HepG2 (cell line): Measurements from ENCODE around the gene IFT172. TPM values are rescaled to one million over a fixed set of nuclear protein-coding genes. Genes with fewer than 3 reads are reported as not detected.

Experiments
- ATAC-seq: fragments of 200-7000 bp; cut with Tn5 transposase; 3 replicates; pipeline ENCODE4 v1.9.1; 2020; ENCODE audit warnings: mild to moderate bottlenecking, moderate library complexity
- BruUV-seq: library from RNA; stranded (reverse); fragments of 400-500 nt; replicated peaks from 2 replicates; lab custom pipeline; 2021; lab: Mats Ljungman, UMichigan
- CTCF ChIA-PET: fragments of 300-600 bp; formaldehyde crosslinking; extraction: SDS; loops from one replicate; lab custom pipeline; 2021; ENCODE audit warnings: low total read pairs, inconsistent platforms, low intra/inter-chr PET ratio; lab: Yijun Ruan, JAX
- POLR2A ChIA-PET: fragments of 350-600 bp; sonication (Branson Sonifier 250); formaldehyde crosslinking; loops from one replicate; lab custom pipeline; 2020; ENCODE audit warnings: antibody characterized with exemption, inconsistent platforms; lab: Yijun Ruan, JAX
- DNase-seq: peaks from one replicate; pipeline ENCODE4 v3.0.0-alpha.2; 2015; ENCODE audit warnings: low spot score
- FAIRE-seq: peaks from 3 replicates; lab custom pipeline; 2011; peaks lifted over from hg19 to GRCh38; lab: Jason Lieb, UNC
- H2AFZ ChIP-seq: one replicate; pipeline ENCODE4 v1.6.1; 2011; ENCODE audit warnings: low read length, inconsistent platforms
- H3K27ac ChIP-seq: fragments of 300-600 bp; 3 replicates; pipeline ENCODE4 v1.8.0; 2011; ENCODE audit warnings: mixed run types, mild to moderate bottlenecking, mixed read lengths, low read length, inconsistent platforms; ENCODE audit not compliant: insufficient read depth; ENCODE audit errors: extremely low read length
- H3K27me3 ChIP-seq, 2 experiments: fragments of 200-600 bp in 1 of 2; 2 replicates in 1 of 2; 3 replicates in 1 of 2; pipeline versions ENCODE4 v1.6.0 to v1.8.0; 2011; ENCODE audit warnings: low read length in 2 of 2, mild to moderate bottlenecking in 2 of 2, moderate library complexity in 2 of 2, inconsistent platforms in 1 of 2; ENCODE audit not compliant: insufficient read depth in 2 of 2, control insufficient read depth in 1 of 2
- H3K36me3 ChIP-seq, 2 experiments: fragments of 200-600 bp in 1 of 2; replicated peaks in 1 of 2; 2 replicates in 1 of 2; 3 replicates in 1 of 2; pipeline versions ENCODE4 v1.5.1 to v1.8.0; 2011; ENCODE audit warnings: low read length in 2 of 2, inconsistent platforms in 1 of 2; ENCODE audit not compliant: insufficient read depth in 2 of 2, control insufficient read depth in 1 of 2
- H3K4me1 ChIP-seq: 2 replicates; pipeline ENCODE4 v1.5.1; 2012; ENCODE audit warnings: low read length, inconsistent platforms; ENCODE audit not compliant: insufficient read depth
- H3K4me2 ChIP-seq: 2 replicates; pipeline ENCODE4 v1.6.0; 2011; ENCODE audit warnings: low read depth, low read length, inconsistent platforms
- H3K4me3 ChIP-seq, 3 experiments: fragments of 200-600 bp in 1 of 3; sonication (generic), shearing (Covaris generic) in 1 of 3; replicated peaks in 1 of 3; 2 replicates each; pipeline ENCODE4 v1.5.1; 2011 to 2016; ENCODE audit warnings: low read length in 3 of 3, inconsistent platforms in 2 of 3, low read depth in 2 of 3, mild to moderate bottlenecking in 2 of 3, control low read depth in 1 of 3, mixed read lengths in 1 of 3; ENCODE audit not compliant: insufficient read depth in 1 of 3
- H3K79me2 ChIP-seq: one replicate; pipeline ENCODE4 v1.6.1; 2011; ENCODE audit warnings: low read length, inconsistent platforms; ENCODE audit not compliant: insufficient read depth
- H3K9ac ChIP-seq: 2 replicates; pipeline ENCODE4 v1.6.0; 2011; ENCODE audit warnings: mild to moderate bottlenecking, low read depth, low read length, inconsistent platforms; ENCODE audit not compliant: insufficient read depth
- H3K9me3 ChIP-seq: 2 replicates; pipeline ENCODE4 v1.5.1; 2012; ENCODE audit warnings: mild to moderate bottlenecking, low read length
- H4K20me1 ChIP-seq: 2 replicates; pipeline ENCODE4 v1.6.0; 2011; ENCODE audit warnings: inconsistent platforms, mild to moderate bottlenecking, low read length, moderate library complexity; ENCODE audit not compliant: insufficient read depth
- AGO1 ChIP-seq: fragments of 200-400 bp; formaldehyde crosslinking; IDR thresholded peaks from 2 replicates; pipeline ENCODE4 v1.6.1; 2017; ENCODE audit warnings: mild to moderate bottlenecking, low read depth, low read length, moderate library complexity; ENCODE audit not compliant: poor library complexity, severe bottlenecking
- HDAC1 ChIP-seq: sonication (generic); formaldehyde crosslinking; IDR thresholded peaks from 2 replicates; pipeline ENCODE4 v1.5.1; 2020; ENCODE audit warnings: mild to moderate bottlenecking, missing genetic modification reagents
- NFATC3 ChIP-seq: sonication (generic); formaldehyde crosslinking; IDR thresholded peaks from 2 replicates; pipeline ENCODE4 v1.5.1; 2020; ENCODE audit warnings: mild to moderate bottlenecking, missing genetic modification reagents
- PAX8 ChIP-seq: sonication (generic); formaldehyde crosslinking; IDR thresholded peaks from 2 replicates; pipeline ENCODE4 v1.8.0; 2022; ENCODE audit warnings: mild to moderate bottlenecking, missing genetic modification reagents, borderline replicate concordance
- SNAPC2 ChIP-seq: sonication (generic); formaldehyde crosslinking; IDR thresholded peaks from 2 replicates; pipeline ENCODE4 v1.8.1; 2022; ENCODE audit warnings: mild to moderate bottlenecking, missing genetic modification reagents
- SRSF4 ChIP-seq: fragments of 200-400 bp; formaldehyde crosslinking; IDR thresholded peaks from one replicate; pipeline ENCODE4 v1.6.1; 2018; ENCODE audit warnings: mild to moderate bottlenecking, low read depth, low read length, moderate library complexity; ENCODE audit not compliant: poor library complexity, severe bottlenecking
- TARDBP ChIP-seq: sonication (generic); formaldehyde crosslinking; IDR thresholded peaks from 2 replicates; pipeline ENCODE4 v1.8.0; 2022; ENCODE audit warnings: mild to moderate bottlenecking, missing genetic modification reagents
- WGBS: methylation state at CpG from one replicate; pipeline ENCODE4 v1.1.6; 2017; ENCODE audit warnings: low lambda C conversion rate; 5-methylcytosine and 5-hydroxymethylcytosine counted together
- in situ Hi-C: cut with HindIII; loops from 2 replicates; pipeline ENCODE4 v1.10.0; 2017; ENCODE audit warnings: low pct_unique_long_range_greater_than_20kb; ENCODE audit not compliant: extremely low pct_ligation_motif_present
- intact Hi-C: fragments of 100-400 bp; cut with micrococcal nuclease; formaldehyde crosslinking; loops from one replicate; pipeline ENCODE4 v1.10.0; 2022; ENCODE audit not compliant: unreplicated experiment
- polyA plus RNA-seq, 8 experiments: library from polyadenylated mRNA; depleted of rRNA in 3 of 8; stranded (reverse) in 7 of 8; unstranded in 1 of 8; fragments of >200 nt; fragmentation: Illumina TruSeq in 4 of 8; extraction: Trizol in 4 of 8; gene quantifications; 2 replicates each; pipeline versions ENCODE4 v1.2.1 to v1.2.3, GENCODE V29; 2011 to 2016; ENCODE audit warnings: low read depth in 4 of 8, missing spikeins in 1 of 8, mixed read lengths in 1 of 8; ENCODE audit not compliant: insufficient read depth in 1 of 8
- total RNA-seq, 5 experiments: library from RNA; depleted of rRNA; stranded (reverse); fragments of >200 nt; fragmentation: Illumina TruSeq; extraction: Trizol; gene quantifications; 2 replicates each; pipeline ENCODE4 v1.2.3, GENCODE V29; 2016; ENCODE audit warnings: low read depth in 1 of 5
- TF ChIP-seq, protein P1 (sequence below): sonication (generic); formaldehyde crosslinking; IDR thresholded peaks from 2 replicates; pipeline ENCODE4 v1.4.0; 2020; ENCODE audit warnings: mild to moderate bottlenecking, missing genetic modification reagents
- TF ChIP-seq, protein P2 (sequence below): sonication (generic); formaldehyde crosslinking; IDR thresholded peaks from 2 replicates; pipeline ENCODE4 v1.5.0; 2020; ENCODE audit warnings: mild to moderate bottlenecking, missing genetic modification reagents
- TF ChIP-seq, protein P3 (sequence below): sonication (generic); formaldehyde crosslinking; conservative IDR thresholded peaks from 2 replicates; pipeline ENCODE4 v1.4.0; 2020; ENCODE audit warnings: missing genetic modification reagents
- TF ChIP-seq, protein P4 (sequence below): sonication (generic); formaldehyde crosslinking; IDR thresholded peaks from 2 replicates; pipeline ENCODE4 v1.4.0; 2020; ENCODE audit warnings: missing genetic modification reagents, borderline replicate concordance

The IFT172 gene
- total and polyA plus RNA-seq, 2 of the 13 experiments (the other 11 are each of a cell fraction or from before 2014, with no cell fraction given): 21.6 to 35.7 TPM

DNA sequence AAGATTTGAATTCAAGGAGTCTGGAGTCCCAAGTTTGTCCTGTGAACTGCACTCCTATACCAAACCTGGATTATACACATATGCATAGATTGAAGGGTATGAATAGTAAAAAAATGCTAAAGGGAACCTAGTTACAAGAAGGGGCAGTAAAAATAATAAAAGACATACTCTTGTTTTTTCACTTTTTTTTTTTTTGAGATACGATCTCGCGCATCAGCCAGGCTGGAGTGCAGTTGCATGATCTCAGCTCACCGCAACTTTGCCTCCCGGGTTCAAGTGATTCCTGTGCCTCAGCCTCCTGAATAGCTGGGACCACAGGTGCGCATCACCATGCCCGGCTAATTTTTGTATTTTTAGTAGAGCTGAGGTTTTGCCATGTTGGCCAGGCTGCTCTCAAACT, 25.1 kb downstream of the IFT172 start (continued):
- TF ChIP-seq, protein P1, sequence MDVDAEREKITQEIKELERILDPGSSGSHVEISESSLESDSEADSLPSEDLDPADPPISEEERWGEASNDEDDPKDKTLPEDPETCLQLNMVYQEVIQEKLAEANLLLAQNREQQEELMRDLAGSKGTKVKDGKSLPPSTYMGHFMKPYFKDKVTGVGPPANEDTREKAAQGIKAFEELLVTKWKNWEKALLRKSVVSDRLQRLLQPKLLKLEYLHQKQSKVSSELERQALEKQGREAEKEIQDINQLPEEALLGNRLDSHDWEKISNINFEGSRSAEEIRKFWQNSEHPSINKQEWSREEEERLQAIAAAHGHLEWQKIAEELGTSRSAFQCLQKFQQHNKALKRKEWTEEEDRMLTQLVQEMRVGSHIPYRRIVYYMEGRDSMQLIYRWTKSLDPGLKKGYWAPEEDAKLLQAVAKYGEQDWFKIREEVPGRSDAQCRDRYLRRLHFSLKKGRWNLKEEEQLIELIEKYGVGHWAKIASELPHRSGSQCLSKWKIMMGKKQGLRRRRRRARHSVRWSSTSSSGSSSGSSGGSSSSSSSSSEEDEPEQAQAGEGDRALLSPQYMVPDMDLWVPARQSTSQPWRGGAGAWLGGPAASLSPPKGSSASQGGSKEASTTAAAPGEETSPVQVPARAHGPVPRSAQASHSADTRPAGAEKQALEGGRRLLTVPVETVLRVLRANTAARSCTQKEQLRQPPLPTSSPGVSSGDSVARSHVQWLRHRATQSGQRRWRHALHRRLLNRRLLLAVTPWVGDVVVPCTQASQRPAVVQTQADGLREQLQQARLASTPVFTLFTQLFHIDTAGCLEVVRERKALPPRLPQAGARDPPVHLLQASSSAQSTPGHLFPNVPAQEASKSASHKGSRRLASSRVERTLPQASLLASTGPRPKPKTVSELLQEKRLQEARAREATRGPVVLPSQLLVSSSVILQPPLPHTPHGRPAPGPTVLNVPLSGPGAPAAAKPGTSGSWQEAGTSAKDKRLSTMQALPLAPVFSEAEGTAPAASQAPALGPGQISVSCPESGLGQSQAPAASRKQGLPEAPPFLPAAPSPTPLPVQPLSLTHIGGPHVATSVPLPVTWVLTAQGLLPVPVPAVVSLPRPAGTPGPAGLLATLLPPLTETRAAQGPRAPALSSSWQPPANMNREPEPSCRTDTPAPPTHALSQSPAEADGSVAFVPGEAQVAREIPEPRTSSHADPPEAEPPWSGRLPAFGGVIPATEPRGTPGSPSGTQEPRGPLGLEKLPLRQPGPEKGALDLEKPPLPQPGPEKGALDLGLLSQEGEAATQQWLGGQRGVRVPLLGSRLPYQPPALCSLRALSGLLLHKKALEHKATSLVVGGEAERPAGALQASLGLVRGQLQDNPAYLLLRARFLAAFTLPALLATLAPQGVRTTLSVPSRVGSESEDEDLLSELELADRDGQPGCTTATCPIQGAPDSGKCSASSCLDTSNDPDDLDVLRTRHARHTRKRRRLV (CRISPR knock-in tag): no peak
- TF ChIP-seq PAX8 (CRISPR knock-in tag): no peak
- TF ChIP-seq SRSF4: no peak
- TF ChIP-seq, protein P2, sequence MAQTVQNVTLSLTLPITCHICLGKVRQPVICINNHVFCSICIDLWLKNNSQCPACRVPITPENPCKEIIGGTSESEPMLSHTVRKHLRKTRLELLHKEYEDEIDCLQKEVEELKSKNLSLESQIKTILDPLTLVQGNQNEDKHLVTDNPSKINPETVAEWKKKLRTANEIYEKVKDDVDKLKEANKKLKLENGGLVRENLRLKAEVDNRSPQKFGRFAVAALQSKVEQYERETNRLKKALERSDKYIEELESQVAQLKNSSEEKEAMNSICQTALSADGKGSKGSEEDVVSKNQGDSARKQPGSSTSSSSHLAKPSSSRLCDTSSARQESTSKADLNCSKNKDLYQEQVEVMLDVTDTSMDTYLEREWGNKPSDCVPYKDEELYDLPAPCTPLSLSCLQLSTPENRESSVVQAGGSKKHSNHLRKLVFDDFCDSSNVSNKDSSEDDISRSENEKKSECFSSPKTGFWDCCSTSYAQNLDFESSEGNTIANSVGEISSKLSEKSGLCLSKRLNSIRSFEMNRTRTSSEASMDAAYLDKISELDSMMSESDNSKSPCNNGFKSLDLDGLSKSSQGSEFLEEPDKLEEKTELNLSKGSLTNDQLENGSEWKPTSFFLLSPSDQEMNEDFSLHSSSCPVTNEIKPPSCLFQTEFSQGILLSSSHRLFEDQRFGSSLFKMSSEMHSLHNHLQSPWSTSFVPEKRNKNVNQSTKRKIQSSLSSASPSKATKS: no peak
- TF ChIP-seq, all 625 proteins: peak for 0

DNA sequence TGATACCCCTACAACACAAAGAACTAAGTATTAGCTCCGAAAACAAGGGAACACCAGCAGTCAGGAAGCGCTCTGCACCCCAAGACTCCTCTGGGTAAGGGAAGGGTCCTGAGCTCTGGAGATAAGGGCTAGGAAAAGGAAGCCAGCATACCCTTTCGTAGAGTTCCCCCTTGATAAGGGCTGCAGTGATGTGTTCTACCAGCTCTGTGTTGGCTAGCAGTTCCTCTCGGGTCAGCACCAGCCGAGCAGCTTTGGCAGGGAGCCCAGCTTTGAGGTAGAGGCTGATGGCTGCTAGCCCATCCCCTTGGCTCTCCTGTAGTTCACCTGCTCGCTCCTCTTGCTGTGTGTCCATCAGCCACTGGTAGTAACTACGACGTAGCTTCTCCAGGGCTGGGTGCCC, 28.4 kb downstream of the IFT172 start:
- DNase-seq (no peak), FAIRE-seq (no peak), ATAC-seq (no peak)
- in situ Hi-C loops (no loop called here), intact Hi-C loops (no loop called here)
- ChIA-PET CTCF (no interaction called here), POLR2A (no interaction called here)
- H3K4me1 ChIP-seq: no peaks in the 10 kb centered on the region
- BruUV-seq: no TSS peak
- H3K79me2 ChIP-seq: no peaks in the 10 kb centered on the region
- no peak overlapping the region for H3K4me2 ChIP-seq
- no peak overlapping the region for H3K9ac ChIP-seq
- H3K36me3 ChIP-seq: peaks cover 10 to 14% of the 10 kb centered on the region in 2 experiments
- H4K20me1 ChIP-seq: no peaks in the 10 kb centered on the region
- H2AFZ ChIP-seq: no peak overlapping the region
- no peaks in the 10 kb centered on the region for H3K9me3 ChIP-seq
- 97% methylated on average over 8 of the region's 8 CpGs for whole genome bisulfite sequencing
- H3K27me3 ChIP-seq: no peaks in the 10 kb centered on the region
- H3K27ac ChIP-seq: no peak overlapping the region
- H3K4me3 ChIP-seq: no peak overlapping the region
- TF ChIP-seq HDAC1: no peak
- TF ChIP-seq, protein P3, sequence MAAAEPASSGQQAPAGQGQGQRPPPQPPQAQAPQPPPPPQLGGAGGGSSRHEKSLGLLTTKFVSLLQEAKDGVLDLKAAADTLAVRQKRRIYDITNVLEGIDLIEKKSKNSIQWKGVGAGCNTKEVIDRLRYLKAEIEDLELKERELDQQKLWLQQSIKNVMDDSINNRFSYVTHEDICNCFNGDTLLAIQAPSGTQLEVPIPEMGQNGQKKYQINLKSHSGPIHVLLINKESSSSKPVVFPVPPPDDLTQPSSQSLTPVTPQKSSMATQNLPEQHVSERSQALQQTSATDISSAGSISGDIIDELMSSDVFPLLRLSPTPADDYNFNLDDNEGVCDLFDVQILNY (CRISPR knock-in tag): no peak
- TF ChIP-seq, protein P4, sequence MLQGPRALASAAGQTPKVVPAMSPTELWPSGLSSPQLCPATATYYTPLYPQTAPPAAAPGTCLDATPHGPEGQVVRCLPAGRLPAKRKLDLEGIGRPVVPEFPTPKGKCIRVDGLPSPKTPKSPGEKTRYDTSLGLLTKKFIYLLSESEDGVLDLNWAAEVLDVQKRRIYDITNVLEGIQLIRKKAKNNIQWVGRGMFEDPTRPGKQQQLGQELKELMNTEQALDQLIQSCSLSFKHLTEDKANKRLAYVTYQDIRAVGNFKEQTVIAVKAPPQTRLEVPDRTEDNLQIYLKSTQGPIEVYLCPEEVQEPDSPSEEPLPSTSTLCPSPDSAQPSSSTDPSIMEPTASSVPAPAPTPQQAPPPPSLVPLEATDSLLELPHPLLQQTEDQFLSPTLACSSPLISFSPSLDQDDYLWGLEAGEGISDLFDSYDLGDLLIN (CRISPR knock-in tag): no peak
- TF ChIP-seq SNAPC2 (CRISPR knock-in tag): no peak
- TF ChIP-seq TARDBP: no peak
- TF ChIP-seq NFATC3 (CRISPR knock-in tag): no peak
- no peak for TF ChIP-seq AGO1
